CD4-positive, alpha-beta memory T cell (primary cell): ENCODE results near the gene CACNA1C. TPM values are rescaled to one million over a fixed set of nuclear protein-coding genes. Genes with fewer than 3 reads are reported as not detected.

Experiments used
- CTCF ChIA-PET: fragments of 350-600 bp; sonication (Branson Sonifier 250); formaldehyde crosslinking; loops from one replicate; lab custom pipeline; 2021; ENCODE audit warnings: inconsistent platforms; ENCODE audit not compliant: partially characterized antibody; lab: Charles Lee
- POLR2A ChIA-PET: fragments of 350-600 bp; sonication (Branson Sonifier 250); formaldehyde crosslinking; loops from one replicate; lab custom pipeline; 2021; ENCODE audit not compliant: partially characterized antibody; lab: Charles Lee
- DNase-seq, 5 donors: peaks; one replicate each; pipeline versions ENCODE4 v3.0.0 to v3.0.0-alpha.2; 2020 to 2022; ENCODE audit warnings: mixed read lengths in 1 of 5
- H3K27ac ChIP-seq: one replicate; pipeline ENCODE4 v1.7.0; 2013; ENCODE audit warnings: low read depth, low read length
- H3K27me3 ChIP-seq: 2 replicates; pipeline ENCODE4 v1.7.0; 2013; ENCODE audit warnings: mild to moderate bottlenecking, low read length, moderate library complexity; ENCODE audit not compliant: insufficient read depth
- H3K36me3 ChIP-seq: 2 replicates; pipeline ENCODE4 v1.7.0; 2013; ENCODE audit warnings: mild to moderate bottlenecking, low read length, moderate library complexity; ENCODE audit not compliant: insufficient read depth
- H3K4me1 ChIP-seq: 2 replicates; pipeline ENCODE4 v1.7.0; 2013; ENCODE audit warnings: mild to moderate bottlenecking, low read length, moderate library complexity; ENCODE audit not compliant: insufficient read depth
- H3K4me3 ChIP-seq, 2 donors: one replicate each; pipeline ENCODE4 v1.7.0; 2013; ENCODE audit warnings: low read length in 2 of 2, mild to moderate bottlenecking in 1 of 2
- H3K9me3 ChIP-seq, 2 donors: one replicate each; pipeline ENCODE4 v1.7.0; 2013; ENCODE audit warnings: low read length in 2 of 2, control low read depth in 1 of 2; ENCODE audit not compliant: control insufficient read depth in 1 of 2
- H3K27ac Mint-ChIP-seq, 7 donors: one replicate each; pipeline ENCODE4 v1.8.0; 2020 to 2021; ENCODE audit warnings: mixed read lengths in 7 of 7, mild to moderate bottlenecking in 6 of 7, inconsistent platforms in 3 of 7, moderate library complexity in 3 of 7
- H3K27me3 Mint-ChIP-seq, 2 donors: one replicate each; pipeline ENCODE4 v1.8.0; 2020 to 2021; ENCODE audit warnings: mixed read lengths in 2 of 2
- H3K36me3 Mint-ChIP-seq, 2 donors: one replicate each; pipeline ENCODE4 v1.8.0; 2020 to 2021; ENCODE audit warnings: mixed read lengths in 2 of 2, inconsistent platforms in 1 of 2, mild to moderate bottlenecking in 1 of 2
- H3K4me1 Mint-ChIP-seq, 4 donors: one replicate each; pipeline ENCODE4 v1.8.0; 2020 to 2021; ENCODE audit warnings: mixed read lengths in 4 of 4, mild to moderate bottlenecking in 1 of 4
- H3K4me3 Mint-ChIP-seq, 8 donors: one replicate each; pipeline ENCODE4 v1.8.0; 2020 to 2021; ENCODE audit warnings: mixed read lengths in 8 of 8, mild to moderate bottlenecking in 7 of 8, moderate library complexity in 6 of 8, inconsistent platforms in 3 of 8
- H3K9me3 Mint-ChIP-seq, 8 donors: one replicate each; pipeline ENCODE4 v1.8.0; 2020 to 2021; ENCODE audit warnings: mixed read lengths in 8 of 8, mild to moderate bottlenecking in 5 of 8, inconsistent platforms in 3 of 8, moderate library complexity in 1 of 8
- intact Hi-C: fragments of 100-400 bp; cut with micrococcal nuclease; formaldehyde crosslinking; loops from one replicate; pipeline ENCODE4 v1.15.1; 2023
- polyA plus RNA-seq, 2 donors: library from polyadenylated mRNA; unstranded; fragments of 300-500 nt; fragmentation: Illumina TruSeq; gene quantifications; one replicate each; pipeline ENCODE4 v1.2.3, GENCODE V29; 2021
- total RNA-seq, 2 experiments: library from RNA; stranded (reverse); gene quantifications; one replicate each; pipeline ENCODE4 v1.2.3, GENCODE V29; 2021

CACNA1C gene
- total and polyA plus RNA-seq, 4 experiments from 2014 or later: 0.05 to 0.21 (median 0.07) TPM

DNA sequence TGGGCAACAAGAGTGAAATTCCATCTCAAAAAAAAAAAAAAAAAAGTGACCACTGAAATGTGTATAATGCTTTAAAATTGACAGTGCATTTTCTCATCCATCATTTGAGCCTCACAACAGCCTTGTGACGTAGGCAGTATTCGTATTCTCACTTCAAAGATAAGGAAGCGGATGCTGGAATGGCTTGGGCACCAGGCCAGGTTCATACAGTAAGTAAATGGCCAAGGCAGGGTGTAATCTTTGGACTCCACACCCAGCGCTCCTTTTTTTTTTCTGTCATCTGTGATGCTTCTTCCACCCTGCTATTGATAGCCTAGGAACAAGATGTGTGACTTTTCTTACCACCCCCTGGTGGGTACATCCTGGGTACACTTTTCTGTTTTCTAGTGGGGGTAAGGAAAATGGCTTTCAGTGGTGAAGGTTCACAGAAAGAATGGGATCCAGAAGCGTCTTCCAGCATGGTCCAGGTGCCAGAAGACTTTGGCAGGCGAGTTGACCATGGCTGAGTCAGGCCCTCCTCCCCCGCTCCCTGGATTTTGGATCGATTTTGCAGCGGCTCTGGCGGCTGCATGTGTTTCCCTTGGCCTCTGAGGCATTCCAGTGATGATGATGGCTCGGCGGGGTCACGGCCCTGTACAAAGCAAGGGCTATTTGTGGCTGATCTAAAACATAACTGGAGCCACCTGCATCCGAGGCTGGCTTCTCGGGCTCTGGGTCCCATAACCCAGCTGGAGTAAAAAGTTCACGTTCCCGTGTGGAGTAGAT is 110.6 kb downstream of the CACNA1C start:
- intact Hi-C loops: no loop called here
- CTCF ChIA-PET: no interaction called here

DNA sequence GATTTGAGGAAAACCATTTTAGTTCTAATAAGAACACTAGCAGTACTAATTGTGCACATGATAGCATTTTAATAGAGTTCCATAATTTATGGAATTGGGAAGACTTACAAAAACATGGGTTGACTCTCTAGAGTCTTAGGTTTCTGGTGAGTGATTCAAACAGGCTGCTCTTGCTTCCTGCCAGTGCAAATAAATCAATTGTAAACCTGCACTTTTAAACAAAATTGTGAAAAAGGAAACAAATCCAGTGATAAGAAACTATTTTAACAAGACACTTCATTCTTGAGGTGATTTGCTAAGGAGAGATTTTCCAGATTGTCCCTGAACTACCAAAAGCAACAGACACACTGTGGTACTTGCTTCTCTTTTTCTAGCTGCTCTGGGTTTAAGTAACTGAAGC is 112.2 kb downstream of the CACNA1C start:
- Mint-ChIP-seq H3K9me3 (peaks cover 0 to 43% (median 26%) of the 10 kb centered on the region in 8 donors), H3K4me1 (no peaks in the 10 kb centered on the region), H3K27ac (no peak overlapping the region)

More for the DNA sequence above, 110.6 kb downstream of the CACNA1C start:
- Mint-ChIP-seq H3K27ac (no peak overlapping the region), H3K36me3 (peaks cover 0 to 8% of the 10 kb centered on the region in 2 donors), H3K4me3 (no peak overlapping the region), H3K9me3 (peaks cover 0 to 33% (median 23%) of the 10 kb centered on the region in 8 donors), H3K27me3 (peaks cover 8 to 10% of the 10 kb centered on the region in 2 donors), H3K4me1 (no peaks in the 10 kb centered on the region)
- H3K9me3 ChIP-seq: peaks cover 0 to 11% of the 10 kb centered on the region in 2 donors
- H3K36me3 ChIP-seq: no peaks in the 10 kb centered on the region
- DNase-seq: no peak
- H3K27me3 ChIP-seq: no peaks in the 10 kb centered on the region
- no peak overlapping the region for H3K4me3 ChIP-seq
- H3K4me1 ChIP-seq: no peaks in the 10 kb centered on the region
- POLR2A ChIA-PET: no interaction called here
- no peak overlapping the region for H3K27ac ChIP-seq

DNA sequence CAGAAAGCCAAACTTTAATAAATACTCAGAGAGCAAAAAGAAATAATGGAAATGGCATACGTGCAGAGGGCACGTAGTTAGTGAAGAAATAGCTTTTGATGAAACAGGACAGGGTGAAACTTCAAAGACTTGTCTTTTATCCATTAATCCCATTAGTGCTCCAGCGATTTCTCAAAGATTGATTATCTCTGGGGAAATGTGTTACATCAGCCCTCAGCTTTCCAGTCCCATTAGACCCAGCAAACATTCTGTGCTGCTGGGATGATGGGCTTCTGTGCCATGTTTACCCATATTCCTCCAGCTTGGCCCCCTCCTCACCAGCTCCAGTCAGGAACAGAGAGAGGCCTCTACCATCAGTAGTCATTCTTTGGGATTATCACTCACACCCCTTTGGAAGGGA is 113.1 kb downstream of the CACNA1C start:
- Mint-ChIP-seq H3K27me3 (peaks cover 8 to 10% of the 10 kb centered on the region in 2 donors), H3K27ac (no peak overlapping the region), H3K9me3 (peaks cover 0 to 43% (median 26%) of the 10 kb centered on the region in 8 donors), H3K4me1 (no peaks in the 10 kb centered on the region), H3K4me3 (no peak overlapping the region), H3K36me3 (peaks cover 0 to 9% of the 10 kb centered on the region in 2 donors)
- Histone ChIP-seq H3K9me3 (peaks cover 0 to 11% of the 10 kb centered on the region in 2 donors), H3K36me3 (no peaks in the 10 kb centered on the region), H3K27me3 (no peaks in the 10 kb centered on the region), H3K4me1 (no peaks in the 10 kb centered on the region), H3K27ac (no peak overlapping the region), H3K4me3 (no peak overlapping the region)
- POLR2A ChIA-PET: no interaction called here
- DNase-seq: no peak
- intact Hi-C loops: no loop called here
- CTCF ChIA-PET: no interaction called here

More for the DNA sequence above, 112.2 kb downstream of the CACNA1C start:
- POLR2A ChIA-PET: no interaction called here
- peaks cover 0 to 11% of the 10 kb centered on the region in 2 donors for H3K9me3 ChIP-seq
- intact Hi-C loops: no loop called here
- Mint-ChIP-seq H3K36me3 (peaks cover 0 to 9% of the 10 kb centered on the region in 2 donors), H3K27me3 (peaks cover 8 to 10% of the 10 kb centered on the region in 2 donors), H3K4me3 (no peak overlapping the region)
- CTCF ChIA-PET: no interaction called here
- no peaks in the 10 kb centered on the region for H3K4me1 ChIP-seq
- no peak overlapping the region for H3K27ac ChIP-seq
- H3K4me3 ChIP-seq: no peak overlapping the region
- DNase-seq: no peak
- H3K36me3 ChIP-seq: no peaks in the 10 kb centered on the region
- H3K27me3 ChIP-seq: no peaks in the 10 kb centered on the region

DNA sequence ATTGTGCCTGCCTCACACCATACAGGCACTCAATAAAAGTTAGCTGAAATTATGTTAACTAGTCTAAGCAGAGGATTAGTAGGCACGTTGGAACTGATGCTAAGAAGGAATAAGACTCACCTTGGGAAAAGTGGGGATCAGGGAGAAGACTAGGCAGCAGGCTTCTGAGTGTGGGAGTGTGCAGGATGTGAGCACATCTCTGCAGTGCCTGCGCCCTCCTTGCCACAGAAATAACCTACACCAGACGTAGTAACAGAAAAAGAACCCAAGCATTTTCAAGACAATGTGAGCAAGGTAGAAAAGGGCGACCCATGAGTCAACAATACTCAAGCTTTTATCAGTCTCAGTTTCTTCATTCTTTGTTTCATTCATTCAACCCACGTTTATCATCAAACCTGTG is 113.9 kb downstream of the CACNA1C start:
- Histone ChIP-seq H3K27ac (no peak overlapping the region), H3K4me3 (no peak overlapping the region), H3K36me3 (no peaks in the 10 kb centered on the region), H3K4me1 (no peaks in the 10 kb centered on the region), H3K27me3 (no peaks in the 10 kb centered on the region), H3K9me3 (peaks cover 0 to 11% of the 10 kb centered on the region in 2 donors)
- no peak overlapping the region for H3K27ac Mint-ChIP-seq
- H3K36me3 Mint-ChIP-seq: peaks cover 0 to 9% of the 10 kb centered on the region in 2 donors
- H3K4me1 Mint-ChIP-seq: no peaks in the 10 kb centered on the region
- H3K27me3 Mint-ChIP-seq: peaks cover 8 to 10% of the 10 kb centered on the region in 2 donors
- H3K9me3 Mint-ChIP-seq: peaks cover 0 to 43% (median 26%) of the 10 kb centered on the region in 8 donors
- DNase-seq: no peak
- ChIA-PET POLR2A (no interaction called here), CTCF (no interaction called here)
- H3K4me3 Mint-ChIP-seq: no peak overlapping the region
- intact Hi-C loops: no loop called here

DNA sequence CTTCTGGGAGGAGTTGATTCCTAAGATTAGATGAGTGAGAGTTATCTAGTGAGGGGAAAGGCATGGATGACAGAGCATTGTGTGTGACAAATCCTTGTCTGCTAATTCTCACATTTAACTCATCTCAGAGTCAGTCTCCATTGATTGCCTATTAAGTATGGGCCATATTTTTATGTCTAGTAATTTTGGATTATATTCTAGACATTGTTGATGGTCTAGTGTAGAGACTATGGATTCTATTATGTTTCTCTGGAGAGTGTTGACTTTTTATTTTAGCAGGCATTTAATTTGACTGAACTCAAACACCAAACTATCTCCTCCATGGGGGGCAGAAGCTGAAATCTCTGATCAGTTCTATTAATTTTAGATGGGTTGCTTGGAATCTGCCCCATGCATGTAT is 114.4 kb downstream of the CACNA1C start:
- no peak overlapping the region for H3K4me3 ChIP-seq
- POLR2A ChIA-PET: no interaction called here
- Mint-ChIP-seq H3K36me3 (peaks cover 0 to 9% of the 10 kb centered on the region in 2 donors), H3K27ac (no peak overlapping the region), H3K4me3 (no peak overlapping the region), H3K9me3 (peaks cover 0 to 43% (median 26%) of the 10 kb centered on the region in 8 donors), H3K4me1 (no peaks in the 10 kb centered on the region), H3K27me3 (peaks cover 8 to 10% of the 10 kb centered on the region in 2 donors)
- no peak overlapping the region for H3K27ac ChIP-seq
- H3K36me3 ChIP-seq: no peaks in the 10 kb centered on the region
- intact Hi-C loops: no loop called here
- H3K27me3 ChIP-seq: no peaks in the 10 kb centered on the region
- H3K4me1 ChIP-seq: no peaks in the 10 kb centered on the region
- CTCF ChIA-PET: no interaction called here
- H3K9me3 ChIP-seq: peaks cover 0 to 11% of the 10 kb centered on the region in 2 donors
- no peak for DNase-seq

DNA sequence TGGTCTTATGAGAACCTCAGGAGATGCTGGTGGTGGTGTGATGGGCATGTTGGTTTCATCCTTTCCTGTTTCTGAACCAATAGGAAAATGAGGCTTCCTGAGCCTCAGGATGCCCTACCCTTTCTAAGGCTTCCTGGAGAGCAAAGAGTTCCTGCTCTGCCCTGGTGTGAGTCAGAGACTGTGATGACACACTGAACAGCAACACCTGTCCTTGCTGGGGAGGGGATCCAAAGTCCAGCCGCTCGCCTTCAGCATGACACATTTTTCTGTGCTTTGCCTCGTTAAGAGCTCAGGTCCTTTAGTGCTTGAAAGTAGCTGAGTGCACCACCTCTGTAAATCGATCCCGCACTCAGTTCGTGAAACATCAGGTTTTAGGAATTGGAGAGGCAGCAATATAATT is 116.0 kb downstream of the CACNA1C start:
- intact Hi-C loops: no loop called here
- Mint-ChIP-seq H3K36me3 (peaks cover 0 to 9% of the 10 kb centered on the region in 2 donors), H3K27me3 (peaks cover 12 to 23% of the 10 kb centered on the region in 2 donors), H3K4me3 (no peak overlapping the region), H3K9me3 (peaks cover 0 to 43% (median 26%) of the 10 kb centered on the region in 8 donors), H3K27ac (no peak overlapping the region), H3K4me1 (no peaks in the 10 kb centered on the region)
- POLR2A ChIA-PET: no interaction called here
- H3K4me3 ChIP-seq: no peak overlapping the region
- no peaks in the 10 kb centered on the region for H3K36me3 ChIP-seq
- no peak for DNase-seq
- H3K9me3 ChIP-seq: peaks cover 0 to 11% of the 10 kb centered on the region in 2 donors
- no peak overlapping the region for H3K27ac ChIP-seq
- CTCF ChIA-PET: no interaction called here
- no peaks in the 10 kb centered on the region for H3K27me3 ChIP-seq
- no peaks in the 10 kb centered on the region for H3K4me1 ChIP-seq

DNA sequence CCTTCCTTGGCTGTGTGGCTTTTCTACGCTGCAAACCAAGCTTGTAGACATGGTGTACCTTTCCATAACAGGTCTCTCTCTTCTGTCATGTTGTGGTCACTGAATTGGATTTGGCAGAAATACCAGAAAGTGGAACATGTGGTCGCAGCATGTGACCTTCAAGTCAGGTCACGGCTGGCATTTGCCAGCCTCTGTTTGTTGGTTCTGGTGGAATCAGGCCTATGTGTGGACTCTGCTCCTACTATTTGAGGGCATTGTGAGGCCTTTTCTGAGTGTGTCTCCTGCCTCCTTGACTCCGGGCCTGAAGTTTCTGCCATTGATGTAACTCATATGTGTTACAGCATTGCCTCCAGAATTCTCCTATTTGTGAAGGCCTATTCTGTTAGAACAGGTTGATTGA is 116.7 kb downstream of the CACNA1C start:
- H3K9me3 Mint-ChIP-seq: peaks cover 0 to 43% (median 26%) of the 10 kb centered on the region in 8 donors
- H3K9me3 ChIP-seq: peaks cover 0 to 11% of the 10 kb centered on the region in 2 donors
- no peaks in the 10 kb centered on the region for H3K36me3 ChIP-seq
- ChIA-PET CTCF (no interaction called here), POLR2A (no interaction called here)
- H3K4me3 Mint-ChIP-seq: no peak overlapping the region
- H3K36me3 Mint-ChIP-seq: peaks cover 0 to 9% of the 10 kb centered on the region in 2 donors
- H3K4me1 Mint-ChIP-seq: no peaks in the 10 kb centered on the region
- H3K27me3 ChIP-seq: no peaks in the 10 kb centered on the region
- H3K27ac ChIP-seq: no peak overlapping the region
- no peak for DNase-seq
- no peak overlapping the region for H3K4me3 ChIP-seq
- H3K27me3 Mint-ChIP-seq: peaks cover 10 to 19% of the 10 kb centered on the region in 2 donors
- H3K4me1 ChIP-seq: no peaks in the 10 kb centered on the region
- intact Hi-C loops: no loop called here
- H3K27ac Mint-ChIP-seq: no peak overlapping the region
